K562 (cell line): Measurements from ENCODE around the gene MAD1L1. TPM values are rescaled to one million over a fixed set of nuclear protein-coding genes. Genes with fewer than 3 reads are reported as not detected.

Experiments used
- ATAC-seq: fragments of 200-7000 bp; cut with Tn5 transposase; 3 replicates; pipeline ENCODE4 v1.9.1; 2020; ENCODE audit warnings: moderate library complexity
- BruUV-seq: library from RNA; stranded (reverse); fragments of 400-500 nt; replicated peaks from 2 replicates; lab custom pipeline; 2021; lab: Mats Ljungman, UMichigan
- CTCF ChIA-PET: fragments of 300-600 bp; formaldehyde crosslinking; extraction: SDS; loops from one replicate; lab custom pipeline; 2021; ENCODE audit warnings: low intra/inter-chr PET ratio; lab: Yijun Ruan, JAX
- POLR2A ChIA-PET: fragments of 300-600, 350-650 bp; sonication (Branson Sonifier 250); formaldehyde crosslinking; extraction: SDS; loops from one replicate; lab custom pipeline; 2021; ENCODE audit warnings: antibody characterized with exemption, inconsistent platforms; lab: Yijun Ruan, JAX
- DNase-seq, 4 experiments: peaks; one replicate each; pipeline versions ENCODE4 v3.0.0 to v3.0.0-alpha.2; 2011 to 2018; ENCODE audit warnings: low spot score in 3 of 4, mixed read lengths in 3 of 4; ENCODE audit errors: extremely low read depth in 1 of 4
- FAIRE-seq: peaks from 2 replicates; lab custom pipeline; 2011; peaks lifted over from hg19 to GRCh38; lab: Jason Lieb, UNC
- H2AFZ ChIP-seq: 2 replicates; pipeline ENCODE4 v1.6.0; 2011; ENCODE audit warnings: low read depth, low read length, control low read depth, inconsistent platforms
- H3K27ac ChIP-seq: fragments of 200-600 bp; 3 replicates; pipeline ENCODE4 v1.8.0; 2011; ENCODE audit warnings: low read depth, mild to moderate bottlenecking, control low read depth, inconsistent platforms, low read length, moderate library complexity, mixed read lengths; ENCODE audit errors: extremely low read depth
- H3K27me3 ChIP-seq, 2 experiments: fragments of 300-600 bp in 1 of 2; 2 replicates in 1 of 2; 3 replicates in 1 of 2; pipeline versions ENCODE4 v1.6.0 to v1.8.0; 2011; ENCODE audit warnings: inconsistent platforms in 2 of 2, low read length in 2 of 2, mild to moderate bottlenecking in 1 of 2, mixed read lengths in 1 of 2, moderate library complexity in 1 of 2; ENCODE audit not compliant: control insufficient read depth in 2 of 2, insufficient read depth in 2 of 2
- H3K36me3 ChIP-seq: fragments of 300-600 bp; 3 replicates; pipeline ENCODE4 v1.8.0; 2011; ENCODE audit warnings: mild to moderate bottlenecking, low read length, inconsistent platforms; ENCODE audit not compliant: control insufficient read depth, insufficient read depth
- H3K4me1 ChIP-seq, 2 experiments: fragments of 200-600 bp in 1 of 2; replicated peaks in 1 of 2; 2 replicates in 1 of 2; 3 replicates in 1 of 2; pipeline versions ENCODE4 v1.5.1 to v1.8.0; 2011; ENCODE audit warnings: inconsistent platforms in 2 of 2, low read length in 2 of 2, mild to moderate bottlenecking in 1 of 2, mixed read lengths in 1 of 2, moderate library complexity in 1 of 2; ENCODE audit not compliant: control insufficient read depth in 2 of 2, insufficient read depth in 2 of 2
- H3K4me2 ChIP-seq: 2 replicates; pipeline ENCODE4 v1.6.1; 2011; ENCODE audit warnings: low read length, control low read depth, inconsistent platforms, mixed read lengths; ENCODE audit not compliant: insufficient read depth
- H3K4me3 ChIP-seq: fragments of 200-600 bp; sonication (generic), shearing (Covaris generic); 2 replicates; pipeline ENCODE4 v1.5.1; 2016; ENCODE audit warnings: control low read depth, inconsistent platforms
- H3K79me2 ChIP-seq: fragments of 200-600 bp; 3 replicates; pipeline ENCODE4 v1.8.0; 2011; ENCODE audit warnings: low read length, inconsistent platforms; ENCODE audit not compliant: control insufficient read depth, insufficient read depth
- H3K9ac ChIP-seq, 2 experiments: 2 replicates each; pipeline versions ENCODE4 v1.6.0 to v1.6.1; 2011; ENCODE audit warnings: low read depth in 2 of 2, low read length in 2 of 2, control low read depth in 1 of 2, inconsistent platforms in 1 of 2, mild to moderate bottlenecking in 1 of 2, mixed read lengths in 1 of 2; ENCODE audit not compliant: insufficient read depth in 1 of 2
- H3K9me1 ChIP-seq: one replicate; pipeline ENCODE4 v1.6.0; 2011; ENCODE audit warnings: inconsistent platforms, mild to moderate bottlenecking, low read length, moderate library complexity; ENCODE audit not compliant: control insufficient read depth, insufficient read depth
- H3K9me3 ChIP-seq: replicated peaks from 2 replicates; pipeline ENCODE4 v1.5.1; 2011; ENCODE audit warnings: low read depth, low read length, inconsistent platforms; ENCODE audit not compliant: control insufficient read depth, insufficient read depth
- H4K20me1 ChIP-seq: replicated peaks from 2 replicates; pipeline ENCODE4 v1.6.1; 2011; ENCODE audit warnings: low read length, inconsistent platforms, mixed read lengths; ENCODE audit not compliant: control insufficient read depth, insufficient read depth
- DIDO1 ChIP-seq: fragments of 450-650 bp; IDR thresholded peaks from 2 replicates; pipeline ENCODE4 v1.6.1; 2016; ENCODE audit warnings: low read depth, missing biosample characterization, missing genetic modification characterization
- FOXP1 ChIP-seq: sonication (generic); formaldehyde crosslinking; IDR thresholded peaks from 2 replicates; pipeline ENCODE4 v1.8.0; 2022; ENCODE audit warnings: mild to moderate bottlenecking, missing genetic modification reagents
- POLR2G ChIP-seq: fragments of 200-400 bp; formaldehyde crosslinking; IDR thresholded peaks from 2 replicates; pipeline ENCODE4 v1.6.1; 2017; ENCODE audit warnings: low read depth, mild to moderate bottlenecking, antibody characterized with exemption, low read length, moderate library complexity
- RBM22 ChIP-seq: fragments of 200-400 bp; formaldehyde crosslinking; IDR thresholded peaks from 2 replicates; pipeline ENCODE4 v1.6.1; 2018; ENCODE audit warnings: low read length, low read depth; ENCODE audit not compliant: poor library complexity, severe bottlenecking
- WGBS: fragments of 100-300 bp; shearing (Covaris generic); methylation state at CpG from one replicate; pipeline ENCODE4 v1.1.6; 2016; ENCODE audit warnings: low coverage, mixed read lengths; ENCODE audit not compliant: insufficient coverage; ENCODE audit errors: missing lambda C conversion rate; 5-methylcytosine and 5-hydroxymethylcytosine counted together
- in situ Hi-C: fragments of 300-500 bp; cut with MboI; formaldehyde crosslinking; loops from 4 replicates; pipeline ENCODE4 v1.15.0; 2018; ENCODE audit warnings: inconsistent platforms, mixed read lengths
- intact Hi-C: fragments of 100-400 bp; cut with micrococcal nuclease; formaldehyde crosslinking; loops from 2 replicates; pipeline ENCODE4 v1.14.2; 2022
- polyA plus RNA-seq, 8 experiments: library from polyadenylated mRNA; depleted of rRNA in 4 of 8; stranded (reverse) in 5 of 8; unstranded in 3 of 8; fragments of >200 nt; fragmentation: Nextera tagmentation in 2 of 8; fragmentation: Illumina TruSeq in 1 of 8; extraction: Ambion mirVana in 2 of 8; extraction: Trizol in 1 of 8; gene quantifications; 2 replicates each; pipeline versions ENCODE4 v1.2.1 to v1.2.3, GENCODE V29; 2011 to 2014; ENCODE audit warnings: inconsistent platforms in 1 of 8, missing spikeins in 1 of 8
- total RNA-seq, 7 experiments: library from RNA; depleted of rRNA in 6 of 7; stranded (reverse); fragments of >200 nt in 6 of 7; fragmentation: Illumina TruSeq in 2 of 7; extraction: Trizol in 2 of 7; gene quantifications; 2 replicates each; pipeline versions ENCODE4 v1.2.1 to v1.2.3, GENCODE V29; 2011 to 2021; ENCODE audit warnings: low replicate concordance in 1 of 7
- TF ChIP-seq, protein P1 (sequence below): sonication (generic); formaldehyde crosslinking; IDR thresholded peaks from 2 replicates; pipeline ENCODE4 v1.9.0; 2022; ENCODE audit warnings: mild to moderate bottlenecking, missing genetic modification reagents

MAD1L1 gene
- total and polyA plus RNA-seq, 9 of the 15 experiments (the other 6 are each of a cell fraction or from before 2014, with no cell fraction given): 1.7 to 89.7 (median 18.0) TPM

DNA sequence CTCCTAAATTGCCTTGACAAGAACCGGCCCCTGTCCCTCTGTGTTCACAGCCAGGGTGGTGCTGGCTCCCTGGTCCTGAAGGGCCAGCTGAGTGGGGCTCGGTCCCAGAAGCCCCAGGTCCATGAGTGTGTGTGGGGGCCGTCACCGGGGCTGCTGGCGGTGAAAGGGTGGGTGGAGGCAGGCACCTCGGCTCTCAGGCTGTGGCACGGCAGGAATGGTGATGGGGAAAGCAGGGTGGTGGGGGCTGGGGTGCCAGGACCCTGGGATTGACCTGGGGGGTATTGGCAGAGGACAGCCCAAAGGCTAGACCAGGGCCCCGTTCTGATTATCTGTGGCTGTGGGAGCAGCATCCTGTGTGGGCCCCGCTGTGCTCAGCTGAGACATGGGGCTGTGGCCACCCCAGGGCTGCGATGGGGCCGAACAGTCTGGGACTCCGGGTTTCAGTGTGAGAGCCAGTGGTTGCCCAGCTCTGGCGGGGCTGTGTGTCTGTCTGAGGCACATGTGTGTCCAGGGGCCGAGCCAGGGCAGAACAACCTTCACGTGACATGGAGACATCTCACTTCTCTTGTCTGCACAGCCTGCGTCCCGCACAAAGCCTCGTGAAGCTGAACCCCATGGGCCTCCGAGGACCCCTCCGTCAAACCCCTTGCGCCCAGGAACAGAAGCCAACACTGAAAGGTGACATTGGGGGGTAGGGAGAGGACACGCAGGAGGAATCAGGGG lies 418.5 kb downstream of the MAD1L1 start:
- Histone ChIP-seq H3K4me3 (no peak overlapping the region), H3K27me3 (no peaks in the 10 kb centered on the region; a peak in 1 of 5 replicates), H3K9me1 (no peaks in the 10 kb centered on the region), H3K4me2 (no peak overlapping the region), H3K9ac (peak overlapping the region in 1 of 2 experiments; percentile 52; a peak in 2 of 4 replicates), H3K27ac (no peak overlapping the region), H2AFZ (no peak overlapping the region), H3K9me3 (0 out of 2 replicates have a peak, but pooled peaks cover 3% of the 10 kb centered on the region), H3K79me2 (no peaks in the 10 kb centered on the region), H3K36me3 (peaks cover 16% of the 10 kb centered on the region; the same call in 2 of the 3 replicates), H4K20me1 (no peaks in the 10 kb centered on the region), H3K4me1 (peaks cover 0 to 74% of the 10 kb centered on the region in 2 experiments; a peak in 4 of 5 replicates)
- intact Hi-C loops (no loop called here), in situ Hi-C loops (no loop called here)
- no peak for TF ChIP-seq FOXP1 (CRISPR knock-in tag)
- TF ChIP-seq, protein P1, sequence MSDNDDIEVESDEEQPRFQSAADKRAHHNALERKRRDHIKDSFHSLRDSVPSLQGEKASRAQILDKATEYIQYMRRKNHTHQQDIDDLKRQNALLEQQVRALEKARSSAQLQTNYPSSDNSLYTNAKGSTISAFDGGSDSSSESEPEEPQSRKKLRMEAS (CRISPR knock-in tag): 0 out of 2 replicates have a peak, but pooled peaks have one; percentile 29
- peak; percentile 69 for TF ChIP-seq POLR2G
- peak; percentile 80 for TF ChIP-seq RBM22
- no peak for TF ChIP-seq DIDO1 (tag)
- 87% methylated on average over 19 of the region's 22 CpGs for WGBS
- BruUV-seq: no TSS peak
- DNase-seq (no peak), FAIRE-seq (no peak), ATAC-seq (no peak)
- POLR2A ChIA-PET: no interaction called here
- CTCF ChIA-PET: no interaction called here
